RPMI7951 (cell line): ENCODE measurements around the gene SNX20. TPM values are rescaled to one million over a fixed set of nuclear protein-coding genes. Genes with fewer than 3 reads are reported as not detected.

Source experiments
- DNase-seq: peaks from one replicate; pipeline ENCODE4 v3.0.0-alpha.2; 2012; ENCODE audit warnings: low read depth
- total RNA-seq: library from RNA; depleted of rRNA; stranded (reverse); fragments of >200 nt; shearing (Covaris generic); gene quantifications from 2 replicates; pipeline ENCODE4 v1.2.3, GENCODE V29; 2014

The SNX20 gene
- total RNA-seq, 1 experiment from 2014 or later: not detected

- peak; percentile 84 for DNase-seq
Observed at GRCh38 chr16:50705436-50706110, 24.5 kb upstream of the SNX20 start.

DNA sequence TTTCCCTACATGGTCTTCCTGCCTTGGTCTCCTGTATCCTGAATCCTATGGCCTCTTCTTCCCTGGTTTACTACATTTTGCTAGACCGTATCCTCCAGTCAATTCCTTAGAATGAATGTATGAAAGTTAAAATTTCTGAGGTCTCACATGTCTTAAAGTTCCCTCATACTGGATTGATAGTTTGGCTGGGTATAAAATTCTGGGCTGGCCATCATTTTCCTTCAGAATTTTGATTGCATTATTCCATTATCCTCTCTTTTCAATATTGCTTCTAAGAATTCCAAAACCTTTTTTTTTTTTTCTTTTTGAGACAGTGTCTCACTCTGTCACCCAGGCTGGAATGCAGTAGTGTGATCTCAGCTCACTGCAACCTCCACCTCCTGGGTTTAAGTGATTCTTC lies 23.1 kb upstream of the SNX20 start:
- DNase-seq: no peak

- DNase-seq: peak; percentile 88
Observed at GRCh38 chr16:50702725-50703124, 21.6 kb upstream of the SNX20 start.

DNA sequence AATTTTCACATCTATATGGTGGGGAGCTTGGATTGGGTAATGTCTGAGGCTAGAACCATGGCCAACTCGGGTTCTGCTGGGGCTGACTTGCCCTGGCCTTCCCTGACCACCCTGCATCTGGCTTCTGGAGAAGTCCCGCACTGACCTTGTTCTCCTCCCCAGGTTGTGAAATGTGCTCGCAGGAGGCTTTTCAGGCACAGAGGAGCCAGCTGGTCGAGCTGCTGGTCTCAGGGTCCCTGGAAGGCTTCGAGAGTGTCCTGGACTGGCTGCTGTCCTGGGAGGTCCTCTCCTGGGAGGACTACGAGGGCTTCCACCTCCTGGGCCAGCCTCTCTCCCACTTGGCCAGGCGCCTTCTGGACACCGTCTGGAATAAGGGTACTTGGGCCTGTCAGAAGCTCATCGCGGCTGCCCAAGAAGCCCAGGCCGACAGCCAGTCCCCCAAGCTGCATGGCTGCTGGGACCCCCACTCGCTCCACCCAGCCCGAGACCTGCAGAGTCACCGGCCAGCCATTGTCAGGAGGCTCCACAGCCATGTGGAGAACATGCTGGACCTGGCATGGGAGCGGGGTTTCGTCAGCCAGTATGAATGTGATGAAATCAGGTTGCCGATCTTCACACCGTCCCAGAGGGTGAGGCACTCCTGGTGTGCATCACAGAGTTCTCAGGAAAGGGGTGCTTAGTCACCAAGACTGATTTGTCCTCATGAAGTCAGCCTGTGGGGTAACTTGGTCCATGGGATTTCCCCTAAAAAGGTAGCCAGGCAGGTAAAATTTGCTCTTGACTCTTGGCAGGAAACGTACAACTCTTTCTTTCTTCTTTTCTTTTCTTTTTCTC lies 18.4 kb upstream of the SNX20 start:
- no peak for DNase-seq

- peak; percentile 89 for DNase-seq
Observed at GRCh38 chr16:50697881-50698767, 17.0 kb upstream of the SNX20 start.

- DNase-seq: no peak
Observed at GRCh38 chr16:50697421-50697715, 16.3 kb upstream of the SNX20 start.

- DNase-seq: peak; percentile 98
Observed at GRCh38 chr16:50696575-50697420, 15.7 kb upstream of the SNX20 start.

DNA sequence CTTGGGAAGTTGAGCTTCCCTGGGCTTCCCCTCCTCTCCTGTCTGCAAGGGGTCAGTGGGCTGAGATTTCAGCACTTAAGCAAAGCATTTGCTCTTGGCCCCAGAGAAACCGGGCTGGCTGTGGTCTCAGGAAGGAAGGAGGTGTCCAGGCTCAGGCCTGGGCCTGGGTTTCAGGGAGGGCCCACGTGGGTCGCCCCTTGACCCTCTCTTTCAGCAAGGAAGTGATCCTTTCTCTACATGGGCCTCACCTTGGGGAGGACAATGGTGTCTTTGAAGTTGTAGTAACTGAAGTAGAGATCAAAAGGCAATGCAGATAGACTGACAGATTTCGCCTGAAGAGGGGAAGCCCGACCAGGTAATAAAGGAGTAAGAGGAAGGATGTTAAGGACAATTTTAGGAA lies 15.0 kb upstream of the SNX20 start:
- no peak for DNase-seq

DNA sequence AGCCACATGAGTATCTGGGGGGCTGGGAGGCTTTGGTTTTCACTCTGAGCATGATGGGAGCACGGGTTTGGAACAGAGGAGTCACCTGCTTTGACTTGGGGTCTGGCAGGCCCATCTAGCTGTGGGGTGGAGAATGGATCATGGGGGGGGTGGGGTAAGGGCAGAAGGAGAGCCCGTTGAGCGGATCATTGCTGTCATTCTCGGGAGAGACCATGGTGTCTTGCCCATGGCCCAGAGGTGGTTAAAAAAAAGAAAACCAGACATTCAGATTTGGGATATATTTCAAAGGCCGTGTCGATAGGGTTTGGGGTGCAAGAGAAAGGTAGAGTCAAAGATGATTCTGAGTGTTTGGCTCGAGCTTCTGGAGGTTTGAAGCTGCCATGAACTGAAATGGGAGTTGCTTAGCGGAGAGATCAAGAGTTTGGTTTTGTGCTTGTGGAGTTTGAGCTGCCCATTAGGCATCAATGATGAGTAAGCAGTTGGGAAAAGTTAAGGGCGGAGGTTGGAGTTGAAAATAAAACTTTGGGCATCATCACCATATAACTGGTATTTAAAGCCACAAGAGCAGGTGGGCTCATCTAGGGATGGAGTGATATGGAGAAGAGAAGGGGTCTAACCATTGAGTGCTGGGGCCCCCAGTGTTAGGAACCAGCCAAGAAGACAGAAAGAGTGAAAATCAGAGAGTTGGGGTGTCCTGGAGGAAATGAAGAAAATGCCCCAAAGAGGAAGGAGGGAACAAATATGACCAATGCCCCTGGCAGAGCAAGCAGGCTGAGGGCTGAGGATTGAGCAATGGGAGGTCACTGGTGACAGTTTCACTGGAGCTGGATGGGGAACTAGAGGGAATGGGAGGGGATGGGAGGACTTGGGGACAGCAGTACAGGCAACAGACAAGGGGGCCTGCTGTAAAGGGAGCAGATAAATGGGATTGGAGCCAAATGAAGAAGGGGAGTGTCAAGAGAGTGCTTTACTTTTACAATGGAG lies 14.2 kb upstream of the SNX20 start:
- no peak for DNase-seq

DNA sequence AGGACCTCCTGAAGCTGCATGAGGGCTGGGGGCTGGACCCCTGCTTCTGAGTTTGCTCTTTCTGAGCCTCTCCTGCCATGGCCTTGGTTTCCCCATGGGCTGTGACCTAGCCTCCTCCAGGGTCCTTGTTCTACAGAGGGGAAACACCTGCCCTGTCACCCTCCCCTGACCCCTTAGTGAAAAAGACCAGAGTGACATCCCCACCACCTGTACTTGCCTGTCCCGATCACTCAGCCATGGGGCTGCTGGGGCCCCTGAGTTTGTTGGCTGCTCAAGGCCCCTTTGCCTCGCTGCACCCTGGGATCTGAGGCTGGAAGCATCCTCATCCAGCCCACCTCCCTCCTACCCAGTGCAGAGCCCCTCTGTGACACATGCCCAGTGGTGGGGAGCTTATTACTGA lies 13.1 kb upstream of the SNX20 start:
- DNase-seq: no peak

- no peak for DNase-seq
Observed at GRCh38 chr16:50692999-50693781, 12.1 kb upstream of the SNX20 start, which contains the start of gene NOD2. Gene NOD2, plus strand, starts transcription at chr16:50693606. Its CDS starts 5,890 bp downstream, at chr16:50699496.

DNA sequence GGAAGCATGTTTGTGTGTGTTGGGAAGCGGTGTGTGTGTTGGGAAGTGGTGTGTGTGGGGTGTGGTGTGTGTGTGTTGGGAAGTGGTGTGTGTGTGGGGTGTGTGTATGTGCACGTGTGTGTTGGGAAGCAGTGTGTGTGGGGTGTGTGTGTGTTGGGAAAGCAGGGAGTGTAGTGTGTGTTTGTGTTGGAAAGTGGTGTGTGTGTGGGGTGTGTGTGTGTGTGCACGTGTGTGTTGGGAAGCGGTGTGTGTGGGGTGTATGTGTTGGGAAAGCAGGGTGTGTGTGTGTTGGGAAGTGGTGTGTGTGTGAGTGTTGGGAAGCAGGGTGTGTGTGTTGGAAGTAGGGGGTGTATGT lies 11.5 kb upstream of the SNX20 start:
- no peak for DNase-seq

DNA sequence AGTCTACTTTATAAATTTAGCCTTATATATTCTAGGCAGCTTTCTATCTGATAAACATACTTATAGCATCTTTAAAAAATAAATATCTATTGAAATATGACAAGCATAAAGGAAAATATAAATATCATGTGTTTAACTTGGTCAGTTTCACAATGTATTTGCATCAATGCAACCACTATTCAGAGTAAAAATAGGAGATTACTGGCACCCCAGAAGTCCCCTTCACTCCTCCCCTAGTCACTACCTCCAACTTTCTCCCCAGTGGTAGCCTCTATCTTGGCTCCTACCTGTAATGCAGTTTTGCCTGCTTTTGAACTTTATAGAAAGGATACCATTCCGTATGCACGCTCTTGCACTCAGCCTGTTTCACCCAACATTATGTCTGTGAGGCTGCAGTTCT lies 9.1 kb upstream of the SNX20 start:
- no peak for DNase-seq

DNA sequence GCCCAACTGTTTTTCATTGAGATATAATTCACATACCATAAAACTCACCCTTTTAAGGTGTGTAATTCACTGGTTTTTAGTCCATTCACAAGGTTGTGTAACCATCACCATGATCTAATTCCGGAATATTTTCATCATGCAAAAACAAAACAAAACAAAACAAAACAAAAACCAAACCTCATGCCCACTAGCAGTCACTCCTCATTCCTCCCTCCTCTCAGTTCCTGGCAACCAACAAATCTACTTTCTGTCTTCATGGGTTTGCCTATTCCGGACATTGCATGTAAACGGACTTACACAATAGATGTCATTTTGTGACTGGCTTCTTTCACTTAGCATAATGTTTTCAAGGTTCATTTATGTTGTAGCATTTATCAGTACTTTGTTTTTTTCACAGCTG lies 7.8 kb upstream of the SNX20 start:
- no peak for DNase-seq

DNA sequence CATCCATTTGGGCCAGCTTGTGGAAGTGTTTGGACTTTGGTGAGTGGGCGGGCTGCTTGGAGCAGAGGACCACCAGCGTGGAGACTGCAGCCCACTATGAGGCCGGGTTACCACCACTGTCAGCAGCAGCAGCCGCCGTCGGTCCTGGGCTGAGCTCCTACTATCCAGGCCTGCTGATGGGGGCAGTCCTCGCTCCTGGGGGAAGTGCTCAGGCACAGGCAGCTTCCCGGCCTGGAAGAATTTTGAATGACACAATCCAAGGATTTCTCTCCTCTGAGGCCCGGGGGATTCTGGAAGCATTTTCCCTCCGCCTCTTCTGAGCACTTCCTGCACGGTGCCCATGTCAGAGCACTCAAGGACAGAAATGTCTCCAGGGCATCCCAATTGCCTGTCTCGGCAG lies 7.0 kb upstream of the SNX20 start:
- DNase-seq: peak; percentile 35

- no peak for DNase-seq
Observed at GRCh38 chr16:50685462-50686063, 4.5 kb upstream of the SNX20 start.

DNA sequence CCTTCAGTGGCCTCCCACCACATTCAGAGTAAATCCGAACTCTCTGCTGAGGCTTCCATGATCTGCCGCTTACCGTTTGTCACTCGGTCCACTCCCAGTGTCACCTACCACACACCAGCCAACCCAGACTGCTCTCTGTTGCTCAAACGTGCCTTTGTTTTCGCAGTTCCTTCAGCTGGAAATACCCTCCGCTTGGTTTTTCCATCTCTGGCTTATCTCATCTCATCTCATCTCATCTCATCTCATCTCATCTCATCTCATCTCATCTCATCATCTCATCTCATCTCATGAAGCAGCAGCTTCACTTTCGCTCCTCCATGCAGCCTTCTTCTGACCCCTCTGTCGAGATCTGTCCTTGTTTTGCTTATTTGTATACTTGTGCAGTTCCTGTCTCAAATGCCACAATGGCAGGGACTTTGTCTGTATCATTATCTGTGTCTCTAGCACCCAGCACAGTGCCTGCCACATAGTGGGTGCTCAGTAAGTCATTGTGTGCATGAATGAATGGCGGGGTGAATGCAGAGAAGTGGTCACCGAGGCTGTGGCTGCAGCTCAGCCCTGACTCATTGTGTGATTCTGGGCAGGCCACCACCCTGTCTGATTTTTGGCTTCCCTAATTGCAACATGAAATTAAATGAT lies 3.8 kb upstream of the SNX20 start:
- no peak for DNase-seq

DNA sequence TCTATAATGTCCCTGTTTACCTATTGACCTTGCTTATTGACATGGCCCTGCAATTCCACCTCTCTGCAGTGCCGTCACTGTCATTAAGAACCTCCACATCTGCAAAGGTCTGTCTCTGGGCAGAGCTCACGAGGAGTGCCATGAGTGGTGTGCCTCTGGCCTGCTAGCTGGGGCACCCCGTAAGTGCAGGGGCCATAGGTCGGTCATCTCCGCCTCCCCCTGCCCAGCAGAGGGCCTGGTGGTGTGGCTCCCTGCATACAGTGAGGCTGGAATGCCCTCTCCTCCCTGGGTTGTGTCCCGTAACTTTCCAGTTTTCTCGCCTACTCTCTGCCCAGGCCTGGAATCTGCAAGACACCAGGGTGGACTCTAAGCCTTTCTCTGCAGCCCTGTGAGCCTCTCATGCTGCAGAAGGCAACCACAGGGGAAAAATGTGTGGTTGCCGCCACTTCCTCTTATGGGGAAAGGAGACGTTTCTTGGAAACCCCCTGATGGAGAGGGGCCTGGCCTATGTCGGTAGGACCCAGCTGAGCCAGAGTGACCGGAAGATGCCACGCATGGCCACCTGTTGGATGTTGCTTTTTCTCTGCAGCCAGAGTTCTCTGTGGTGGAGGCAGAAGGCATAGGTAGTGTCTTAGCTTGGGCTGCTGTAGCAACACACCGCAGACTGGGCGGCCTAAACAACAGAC lies 2.7 kb upstream of the SNX20 start:
- DNase-seq: no peak
